ENCODE data around the gene PIK3CD. TPM values are rescaled to one million over a fixed set of nuclear protein-coding genes. Genes with fewer than 3 reads are reported as not detected.

PIK3CD gene
- total RNA-seq, 1 experiment from 2014 or later = 11.1 TPM

DNA sequence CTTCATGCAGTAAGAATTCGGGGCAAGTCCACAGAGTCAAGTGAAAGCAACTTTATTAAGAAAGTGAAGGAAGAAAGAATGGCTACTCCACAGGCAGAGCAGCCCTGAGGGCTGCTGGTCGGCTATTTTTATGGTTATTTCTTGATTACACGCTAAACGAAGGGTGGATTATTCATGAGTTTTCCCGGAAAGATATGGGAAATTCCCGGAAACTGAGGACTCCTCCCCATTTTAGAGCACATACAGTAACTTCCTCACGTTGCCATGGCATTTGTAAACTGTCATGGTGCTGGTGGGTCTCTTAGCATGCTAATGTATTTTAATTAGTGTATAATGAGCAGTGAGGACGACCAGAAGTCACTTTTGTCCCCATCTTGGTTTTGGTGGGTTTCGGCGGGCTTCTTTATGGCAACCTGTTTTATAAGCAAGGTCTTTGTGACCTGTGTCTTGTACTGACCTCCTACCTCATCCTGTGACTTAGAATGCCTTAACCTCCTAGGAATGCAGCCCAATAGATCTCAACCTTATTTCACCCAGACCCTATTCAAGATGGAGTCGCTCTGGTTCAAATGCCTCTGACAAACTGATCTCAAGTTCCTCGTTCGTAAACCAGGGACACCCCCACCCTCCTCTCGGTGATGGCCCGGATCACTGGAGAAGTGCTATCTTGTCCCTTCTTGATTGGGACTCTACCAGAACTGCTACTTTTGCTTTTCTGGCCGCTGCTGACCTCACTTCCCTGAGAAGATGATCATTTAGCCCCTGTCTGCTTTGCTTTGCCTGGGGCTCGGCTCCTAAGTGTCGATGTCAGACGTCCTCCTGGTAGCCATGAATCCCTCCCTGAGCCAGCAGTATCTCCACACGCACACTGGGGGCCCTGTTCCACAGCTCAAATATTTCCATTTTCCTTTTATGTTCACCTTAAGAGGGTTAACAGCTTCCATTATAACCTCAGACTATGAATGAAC is 123.5 kb downstream of the PIK3CD start:
- no peak for DNase-seq (ENCODE audit: low read depth)

DNA sequence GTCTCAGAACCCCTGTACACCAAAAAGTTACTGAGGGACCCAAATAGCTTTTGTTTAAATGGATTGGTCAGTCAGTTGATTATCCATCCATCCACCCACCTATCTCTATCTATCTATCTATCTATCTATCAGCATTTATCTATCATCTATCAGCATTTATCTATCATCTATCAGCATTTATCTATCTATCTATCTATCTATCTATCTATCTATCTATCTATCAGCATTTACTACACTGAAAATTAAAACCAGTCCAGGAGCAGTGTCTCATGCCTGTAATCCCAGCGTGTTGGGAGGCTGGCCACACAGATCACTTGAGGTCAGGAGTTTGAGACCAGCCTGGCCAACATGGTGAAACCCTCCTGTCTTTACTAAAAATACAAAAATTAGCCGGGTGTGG is 125.2 kb downstream of the PIK3CD start:
- no peak for DNase-seq (ENCODE audit: low read depth)

Other genes starting within 250 kb of the PIK3CD start
- gene SLC25A33, start 112.3 kb upstream of the PIK3CD start, total RNA-seq (2014; rRNA removed; shearing (Covaris generic)) = 12.6 and 17.4 TPM in 2 replicates
- 6.0 and 9.0 TPM in 2 replicates for gene TMEM201, start 62.8 kb upstream of the PIK3CD start, total RNA-seq (2014; rRNA removed; shearing (Covaris generic))
- gene CLSTN1, start 172.2 kb downstream of the PIK3CD start, total RNA-seq (2014; rRNA removed; shearing (Covaris generic)) = 37.5 and 41.7 TPM in 2 replicates